NCI-H2196 (cell line): Measurements from ENCODE around the gene TMEM131L.
A peak's percentile ranks its signal among the peaks of the same experiment; 100 is the strongest.

Source experiments
- DNase-seq: peaks from one replicate; lab custom pipeline; 2025; ENCODE audit not compliant: unreplicated experiment; lab: John Stamatoyannopoulos, UW

The TMEM131L gene

GRCh38 chr4:153611679-153612078, 145.5 kb downstream of the TMEM131L start:
- DNase-seq = no peak

DNA sequence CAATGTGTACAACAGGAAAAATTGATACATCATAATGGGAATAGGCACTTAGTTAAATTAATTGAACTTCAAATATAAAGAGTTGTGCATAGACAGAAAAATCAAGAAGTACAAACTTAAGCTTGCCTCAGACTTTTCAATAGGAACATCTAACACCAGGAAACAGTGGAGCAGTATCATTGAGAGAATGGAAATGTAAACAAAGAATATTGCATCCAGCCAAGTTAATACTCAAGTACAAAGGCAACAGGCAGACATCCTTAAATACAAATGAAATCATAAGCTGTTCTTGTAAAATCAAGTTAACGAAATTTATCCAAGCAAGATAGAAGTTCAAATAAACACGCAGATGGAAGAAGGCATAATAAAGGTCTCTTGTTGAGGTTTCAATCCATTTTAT, 146.7 kb downstream of the TMEM131L start:
- no peak for DNase-seq

- DNase-seq = no peak
Observed at GRCh38 chr4:153616006-153616555, 149.9 kb downstream of the TMEM131L start.

GRCh38 chr4:153618833-153619232, 152.7 kb downstream of the TMEM131L start:
- DNase-seq = no peak

- no peak for DNase-seq
Observed at GRCh38 chr4:153619811-153620210, 153.7 kb downstream of the TMEM131L start.

GRCh38 chr4:153620352-153620751, 154.2 kb downstream of the TMEM131L start:
- no peak for DNase-seq

DNA sequence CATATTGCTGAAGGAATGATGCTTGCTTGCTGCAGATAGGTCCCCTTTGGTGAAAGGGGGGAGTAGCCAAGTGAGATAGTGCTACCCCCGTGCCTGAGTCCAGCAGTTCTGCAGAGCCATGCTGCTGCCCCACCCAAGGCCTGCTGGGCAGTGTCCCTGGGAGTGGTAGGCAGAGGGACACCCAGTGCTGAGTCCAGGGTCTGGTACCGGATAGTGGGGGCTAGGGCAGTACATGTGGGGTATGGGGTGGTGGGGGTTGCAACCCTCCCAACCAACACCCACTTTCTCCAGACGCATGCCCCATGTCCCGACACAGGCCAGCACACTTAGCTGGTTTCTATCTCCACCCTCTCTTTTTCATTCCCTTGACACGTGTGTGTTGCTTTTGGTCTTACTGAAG, 155.9 kb downstream of the TMEM131L start:
- DNase-seq = no peak

- no peak for DNase-seq
Observed at GRCh38 chr4:153622778-153623240, 156.6 kb downstream of the TMEM131L start.

- DNase-seq = no peak
Observed at GRCh38 chr4:153623491-153623890, 157.3 kb downstream of the TMEM131L start.

DNA sequence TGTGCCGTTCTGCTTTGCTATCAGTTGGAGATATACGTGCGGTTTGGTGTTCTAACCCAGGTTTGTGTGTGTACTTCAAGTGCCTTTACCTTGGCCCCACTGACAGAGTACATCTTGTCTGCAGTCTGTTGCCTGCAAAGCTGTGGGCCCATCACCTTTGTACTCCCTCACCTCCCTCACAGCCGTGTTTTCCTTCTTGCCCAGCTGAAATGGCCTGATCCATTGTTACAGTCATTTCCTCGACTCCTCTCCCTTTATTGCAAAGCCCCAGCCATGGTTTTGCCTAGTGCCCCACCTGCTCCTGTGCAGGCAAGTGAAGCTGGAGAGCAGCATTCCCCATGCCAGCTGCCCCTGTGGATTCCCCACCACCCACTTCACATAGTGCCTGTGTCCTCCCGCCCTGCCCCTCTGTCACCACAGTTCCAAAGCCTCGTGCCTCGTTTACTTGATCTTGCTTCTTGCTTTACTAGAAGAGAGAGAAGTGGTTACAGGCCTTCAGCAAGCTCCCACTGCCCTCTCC, 162.7 kb downstream of the TMEM131L start:
- no peak for DNase-seq

- DNase-seq = no peak
Observed at GRCh38 chr4:153629776-153630175, 163.6 kb downstream of the TMEM131L start.

- no peak for DNase-seq
Observed at GRCh38 chr4:153634738-153635353, 168.7 kb downstream of the TMEM131L start.

GRCh38 chr4:153635846-153636245, 169.7 kb downstream of the TMEM131L start:
- no peak for DNase-seq

- no peak for DNase-seq
Observed at GRCh38 chr4:153637201-153637600, 171.0 kb downstream of the TMEM131L start.

DNA sequence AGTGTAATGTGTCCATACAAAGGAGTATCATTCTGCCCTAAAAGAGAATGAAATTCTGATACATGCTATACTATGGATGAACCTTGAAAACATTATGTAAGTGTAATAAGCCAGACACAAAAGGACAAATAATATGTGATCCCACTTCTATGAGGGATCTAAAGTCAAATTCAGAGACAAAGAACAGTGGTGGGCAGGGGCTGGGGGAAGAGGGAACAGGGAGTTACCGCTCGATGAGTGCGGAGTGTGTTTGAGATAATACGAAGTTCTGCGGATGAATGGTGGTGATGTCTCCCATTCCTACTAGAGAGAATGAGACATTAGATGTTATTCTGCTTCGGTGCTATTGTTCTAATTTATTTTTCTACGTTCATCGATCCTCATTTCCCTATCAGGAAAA, 171.9 kb downstream of the TMEM131L start:
- no peak for DNase-seq

DNA sequence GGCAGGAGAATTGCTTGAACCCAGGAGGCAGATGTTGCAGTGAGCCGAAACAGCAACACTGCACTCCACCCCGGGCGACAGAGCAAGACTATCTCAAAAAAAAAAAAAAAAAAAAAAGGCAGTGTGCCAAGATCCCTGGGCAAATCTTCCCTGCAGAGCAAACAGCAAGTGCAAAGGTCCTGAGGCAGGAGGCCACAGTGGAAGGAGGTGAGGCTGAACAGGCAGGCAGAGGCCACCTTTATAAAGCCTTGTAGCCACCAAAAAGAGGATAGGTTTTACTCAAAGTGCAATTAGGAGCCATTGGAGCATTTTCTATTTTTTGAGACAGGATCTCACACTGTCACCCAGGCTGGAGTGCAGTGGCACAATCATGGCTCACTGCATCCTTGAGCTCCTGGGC, 172.8 kb downstream of the TMEM131L start:
- no peak for DNase-seq

DNA sequence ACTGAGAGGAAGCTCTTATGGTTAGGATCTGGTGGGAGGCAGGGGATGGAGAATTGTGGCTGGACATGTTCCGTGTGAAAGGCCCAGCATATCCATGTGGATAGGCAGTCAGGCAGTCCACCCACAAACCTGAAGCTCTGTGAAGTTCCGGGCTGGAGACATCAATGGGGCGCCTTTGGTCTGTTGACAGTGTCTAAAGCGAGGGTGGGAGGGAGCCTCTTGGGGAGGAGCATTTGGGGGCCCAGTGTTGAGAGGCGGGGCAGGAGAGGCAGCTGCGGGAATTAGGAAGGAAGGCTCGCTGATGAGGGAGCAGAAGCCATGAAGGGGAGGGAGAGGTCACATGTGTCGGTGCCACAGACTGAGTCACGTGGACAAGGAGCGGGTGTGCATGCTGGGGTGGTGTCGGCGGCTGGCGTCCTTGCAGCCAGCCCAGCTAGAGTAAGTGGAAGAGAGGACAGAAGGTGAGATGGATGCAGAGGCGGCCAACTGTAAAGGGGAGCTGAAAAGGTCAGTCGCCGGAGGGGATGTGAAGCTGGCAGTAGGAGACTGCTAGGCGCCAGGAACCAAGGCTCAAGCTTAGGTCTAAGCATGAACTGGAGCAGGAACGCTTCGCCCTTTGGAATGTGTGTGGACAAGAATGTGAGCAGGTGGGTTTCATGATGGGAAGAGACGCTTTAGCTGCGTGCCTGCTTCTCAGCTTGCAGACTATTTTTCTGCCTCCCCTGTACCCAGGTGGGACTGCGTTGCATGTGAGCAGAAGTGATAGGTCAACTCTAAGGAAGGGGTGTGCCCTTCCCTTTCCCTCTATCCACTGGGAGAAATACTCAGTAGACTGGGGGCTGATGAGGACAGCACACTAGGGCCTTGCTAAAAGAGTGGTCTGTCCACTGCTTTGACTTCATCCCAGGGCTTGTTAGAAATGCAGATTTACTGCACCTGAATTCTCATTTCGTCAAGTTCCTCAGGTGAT, 174.0 kb downstream of the TMEM131L start:
- DNase-seq = no peak

DNA sequence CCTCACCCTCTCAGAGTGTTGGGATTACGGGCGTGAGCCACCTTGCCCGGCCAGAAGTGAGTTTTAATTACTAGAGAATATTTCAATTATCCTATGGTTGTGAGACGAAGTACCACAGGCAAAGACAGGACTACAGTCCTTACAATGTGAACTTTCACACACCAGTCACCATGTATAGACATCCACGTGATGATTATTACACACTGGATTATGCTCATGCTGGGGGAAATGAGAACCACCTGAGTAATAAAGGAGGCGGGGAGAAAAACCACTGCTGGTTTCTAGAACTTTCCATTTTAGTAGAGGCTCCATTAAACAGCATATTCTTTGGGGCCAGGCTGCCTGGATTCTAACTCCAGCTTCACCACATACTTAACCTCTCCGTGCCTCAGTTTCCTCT, 175.4 kb downstream of the TMEM131L start:
- DNase-seq = no peak

DNA sequence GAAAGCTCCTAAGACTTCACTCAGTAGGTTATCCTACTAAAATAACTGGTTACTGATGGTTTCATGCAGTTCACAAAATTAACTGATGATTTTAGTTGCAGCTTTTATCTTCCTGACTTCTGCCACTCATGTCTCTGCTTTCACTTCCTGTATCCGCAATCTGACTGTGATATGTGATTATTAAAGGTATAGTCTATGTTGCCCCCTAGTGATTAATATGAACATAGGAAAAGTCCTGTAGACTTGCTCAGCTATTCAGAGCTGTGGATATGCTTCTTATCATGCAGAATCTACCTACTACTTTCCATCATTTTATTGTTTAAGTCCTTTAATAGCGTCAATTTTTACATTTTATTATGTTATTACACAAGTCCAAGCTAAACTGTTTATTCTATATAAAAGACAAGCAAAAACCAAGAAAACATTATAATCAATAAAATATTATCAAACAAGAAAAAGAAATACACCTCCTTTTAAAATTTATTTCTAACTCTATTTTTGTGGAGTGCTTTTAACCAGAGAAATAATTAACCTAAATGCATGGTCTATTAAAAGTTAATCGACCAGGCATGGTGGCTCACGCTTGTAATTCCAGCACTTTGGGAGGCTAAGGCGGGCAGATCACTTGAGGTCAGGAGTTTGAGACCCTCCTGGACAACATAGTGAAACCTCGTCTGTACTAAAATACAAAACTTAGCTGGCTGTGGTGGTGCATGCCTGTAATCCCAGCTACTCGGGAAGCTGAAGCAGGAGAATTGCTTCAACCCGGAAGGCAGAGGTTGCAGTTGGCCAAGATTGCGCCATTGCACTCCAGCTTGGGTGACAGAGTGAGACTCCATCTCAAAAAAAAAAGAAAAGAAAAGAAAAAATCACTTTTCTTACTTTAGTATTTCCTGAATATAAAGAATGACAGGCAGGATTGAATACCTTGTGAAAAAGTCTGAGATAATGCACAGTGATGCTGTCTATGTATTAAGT, 177.5 kb downstream of the TMEM131L start:
- peak; percentile 21 for DNase-seq

GRCh38 chr4:153645183-153645582, 179.0 kb downstream of the TMEM131L start:
- DNase-seq = no peak
